CD8-positive, alpha-beta memory T cell (primary cell): ENCODE data around the gene CRABP2. TPM values are rescaled to one million over a fixed set of nuclear protein-coding genes. Genes with fewer than 3 reads are reported as not detected.
A peak's percentile ranks its signal among the peaks of the same experiment; 100 is the strongest.

ENCODE experiments used
- CTCF ChIA-PET: fragments of 350-600 bp; sonication (Branson Sonifier 250); formaldehyde crosslinking; loops from one replicate; lab custom pipeline; 2021; ENCODE audit warnings: antibody characterized with exemption; lab: Charles Lee
- POLR2A ChIA-PET: fragments of 350-600 bp; sonication (Branson Sonifier 250); formaldehyde crosslinking; loops from one replicate; lab custom pipeline; 2021; ENCODE audit warnings: antibody characterized with exemption; lab: Charles Lee
- DNase-seq, 5 donors: peaks; one replicate each; pipeline versions ENCODE4 v3.0.0 to v3.0.0-alpha.2; 2020 to 2022; ENCODE audit warnings: mixed read lengths in 1 of 5
- H3K27ac ChIP-seq: one replicate; pipeline ENCODE4 v1.7.0; 2013; ENCODE audit warnings: low read depth, mild to moderate bottlenecking, low read length, moderate library complexity
- H3K27me3 ChIP-seq: 2 replicates; pipeline ENCODE4 v1.7.0; 2013; ENCODE audit warnings: low read length, mild to moderate bottlenecking; ENCODE audit not compliant: insufficient read depth, poor library complexity, severe bottlenecking
- H3K36me3 ChIP-seq: 2 replicates; pipeline ENCODE4 v1.7.0; 2013; ENCODE audit warnings: mild to moderate bottlenecking, low read length, moderate library complexity; ENCODE audit not compliant: insufficient read depth
- H3K4me1 ChIP-seq: 2 replicates; pipeline ENCODE4 v1.7.0; 2013; ENCODE audit warnings: mild to moderate bottlenecking, low read length, moderate library complexity; ENCODE audit not compliant: insufficient read depth
- H3K4me3 ChIP-seq: 2 replicates; pipeline ENCODE4 v1.7.0; 2013; ENCODE audit warnings: mild to moderate bottlenecking, low read length
- H3K9me3 ChIP-seq: 2 replicates; pipeline ENCODE4 v1.7.0; 2013; ENCODE audit warnings: mild to moderate bottlenecking, low read length
- H3K27ac Mint-ChIP-seq, 8 donors: one replicate each; pipeline ENCODE4 v1.8.0; 2020 to 2021; ENCODE audit warnings: mixed read lengths in 8 of 8, mild to moderate bottlenecking in 6 of 8, inconsistent platforms in 3 of 8, moderate library complexity in 3 of 8
- H3K27me3 Mint-ChIP-seq, 2 donors: one replicate each; pipeline ENCODE4 v1.8.0; 2020 to 2021; ENCODE audit warnings: mixed read lengths in 2 of 2, mild to moderate bottlenecking in 1 of 2, moderate library complexity in 1 of 2
- H3K36me3 Mint-ChIP-seq, 3 donors: one replicate each; pipeline ENCODE4 v1.8.0; 2020 to 2021; ENCODE audit warnings: mixed read lengths in 3 of 3, inconsistent platforms in 1 of 3, mild to moderate bottlenecking in 1 of 3
- H3K4me1 Mint-ChIP-seq, 3 donors: one replicate each; pipeline ENCODE4 v1.8.0; 2020 to 2021; ENCODE audit warnings: mixed read lengths in 3 of 3, inconsistent platforms in 1 of 3, mild to moderate bottlenecking in 1 of 3
- H3K4me3 Mint-ChIP-seq, 7 donors: one replicate each; pipeline ENCODE4 v1.8.0; 2020 to 2021; ENCODE audit warnings: mixed read lengths in 7 of 7, mild to moderate bottlenecking in 6 of 7, moderate library complexity in 4 of 7, inconsistent platforms in 2 of 7
- H3K9me3 Mint-ChIP-seq, 5 donors: one replicate each; pipeline ENCODE4 v1.8.0; 2020 to 2022; ENCODE audit warnings: mixed read lengths in 5 of 5, mild to moderate bottlenecking in 3 of 5, moderate library complexity in 2 of 5, inconsistent platforms in 1 of 5
- polyA plus RNA-seq: library from polyadenylated mRNA; unstranded; fragments of 300-500 nt; fragmentation: Illumina TruSeq; gene quantifications from one replicate; pipeline ENCODE4 v1.2.3, GENCODE V29; 2021
- total RNA-seq, 2 experiments: library from RNA; stranded (reverse); gene quantifications; one replicate each; pipeline ENCODE4 v1.2.3, GENCODE V29; 2021

CRABP2 gene
- total and polyA plus RNA-seq, 3 experiments from 2014 or later = 0.66 to 0.71 TPM; not detected in 1

- H3K9me3 ChIP-seq = no peaks in the 10 kb centered on the region
- Mint-ChIP-seq H3K4me3 (no peak overlapping the region), H3K27ac (peak overlapping the region in 1 of 8 donors; percentile 29), H3K27me3 (peaks cover 0 to 1% of the 10 kb centered on the region in 2 donors), H3K36me3 (peaks cover 0 to 50% (median 11%) of the 10 kb centered on the region in 3 donors), H3K9me3 (no peaks in the 10 kb centered on the region), H3K4me1 (peaks cover 2 to 15% (median 3%) of the 10 kb centered on the region in 3 donors)
- H3K4me3 ChIP-seq = no peak overlapping the region
- no peaks in the 10 kb centered on the region for H3K27me3 ChIP-seq
- ChIA-PET CTCF (interaction anchor here (1.3 to 8.0 kb wide), 2 partner anchors 10 to 28 kb away, joined by 6 to 52 read pairs; partner anchors contain the start of genes ISG20L2 and METTL25B), POLR2A (no interaction called here)
- H3K36me3 ChIP-seq = peaks cover 23% of the 10 kb centered on the region
- no peak for DNase-seq
- H3K27ac ChIP-seq = no peak overlapping the region
- H3K4me1 ChIP-seq = no peaks in the 10 kb centered on the region
These were observed 12.0 kb upstream of the CRABP2 start for GRCh38 chr1:156717351-156717750.

GRCh38 chr1:156714830-156715229, 9.4 kb upstream of the CRABP2 start:
- Mint-ChIP-seq H3K9me3 (no peaks in the 10 kb centered on the region), H3K27me3 (peaks cover 0 to 1% of the 10 kb centered on the region in 2 donors), H3K27ac (peak overlapping the region in 1 of 8 donors; percentile 13), H3K4me3 (no peak overlapping the region), H3K36me3 (peaks cover 0 to 29% (median 10%) of the 10 kb centered on the region in 3 donors), H3K4me1 (peaks cover 0 to 15% (median 2%) of the 10 kb centered on the region in 3 donors)
- peaks cover 7% of the 10 kb centered on the region for H3K36me3 ChIP-seq
- no peaks in the 10 kb centered on the region for H3K27me3 ChIP-seq
- no peak for DNase-seq
- no peak overlapping the region for H3K27ac ChIP-seq
- H3K4me1 ChIP-seq = no peaks in the 10 kb centered on the region
- no peak overlapping the region for H3K4me3 ChIP-seq
- CTCF ChIA-PET = interaction anchor here (1.1 to 8.0 kb wide), 7 partner anchors 8 to 146 kb away, joined by 3 to 52 read pairs (median 6); partner anchors contain the start of genes CRABP2, ISG20L2, METTL25B and NTRK1
- POLR2A ChIA-PET = no interaction called here
- H3K9me3 ChIP-seq = no peaks in the 10 kb centered on the region

- Mint-ChIP-seq H3K4me1 (peaks cover 2 to 15% (median 4%) of the 10 kb centered on the region in 3 donors), H3K27me3 (peaks cover 0 to 4% of the 10 kb centered on the region in 2 donors), H3K4me3 (no peak overlapping the region), H3K27ac (peak overlapping the region in 1 of 8 donors; percentile 85), H3K36me3 (peaks cover 0 to 18% (median 10%) of the 10 kb centered on the region in 3 donors), H3K9me3 (no peaks in the 10 kb centered on the region)
- CTCF ChIA-PET = interaction anchor here (8.0 kb wide), 1 partner anchor 14 kb away, joined by 52 read pairs; the partner anchor contains the start of genes ISG20L2 and METTL25B
- H3K27me3 ChIP-seq = no peaks in the 10 kb centered on the region
- H3K9me3 ChIP-seq = no peaks in the 10 kb centered on the region
- H3K27ac ChIP-seq = no peak overlapping the region
- no peak overlapping the region for H3K4me3 ChIP-seq
- DNase-seq = no peak
- POLR2A ChIA-PET = no interaction called here
- H3K4me1 ChIP-seq = no peaks in the 10 kb centered on the region
- H3K36me3 ChIP-seq = no peaks in the 10 kb centered on the region
These were observed 7.2 kb upstream of the CRABP2 start for GRCh38 chr1:156712626-156713025.

DNA sequence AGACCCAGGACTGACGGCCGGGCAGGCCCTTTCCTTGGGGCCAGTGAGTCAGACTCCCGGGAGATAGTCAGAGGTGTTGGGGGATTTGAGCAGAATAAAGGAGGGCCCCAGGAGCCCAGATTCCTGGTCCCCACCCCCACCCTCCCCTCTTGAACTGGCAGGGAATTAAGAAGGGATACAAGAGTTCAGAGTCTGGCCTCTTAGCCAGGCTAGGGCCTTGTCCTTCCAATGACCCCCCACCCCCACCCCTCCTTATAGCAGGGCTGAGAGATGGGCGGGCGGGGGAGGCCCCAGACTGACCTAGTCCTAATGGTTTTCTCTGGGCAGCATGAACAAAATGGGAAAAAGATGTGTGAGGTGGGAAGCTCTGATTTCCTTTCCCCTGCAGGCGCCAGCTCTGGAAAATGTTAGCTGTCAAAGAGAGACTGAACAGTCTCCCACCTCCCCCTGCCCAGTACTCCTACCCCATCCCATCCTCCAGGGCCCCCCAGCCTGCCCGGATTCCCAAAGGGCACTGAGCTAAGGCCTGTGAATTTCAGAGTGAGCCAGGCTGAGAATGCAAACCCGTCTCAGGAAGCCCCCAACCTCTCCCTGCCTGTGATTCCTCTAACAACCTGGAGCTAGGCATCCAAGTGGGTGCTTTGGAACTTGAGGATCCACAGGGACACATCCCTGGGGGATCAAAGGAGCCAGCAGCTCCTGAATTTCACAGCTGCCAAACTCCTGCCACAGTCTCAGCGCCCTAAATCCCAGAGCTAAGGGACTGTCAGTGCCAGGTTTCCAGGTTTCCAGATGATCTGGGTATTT, 5.8 kb upstream of the CRABP2 start:
- peaks cover 0 to 2% of the 10 kb centered on the region in 2 donors for H3K27me3 Mint-ChIP-seq
- H3K27ac Mint-ChIP-seq = peak overlapping the region in 1 of 8 donors; percentile 73
- H3K36me3 Mint-ChIP-seq = peaks cover 0 to 11% (median 10%) of the 10 kb centered on the region in 3 donors
- H3K9me3 ChIP-seq = no peaks in the 10 kb centered on the region
- CTCF ChIA-PET = interaction anchor here (1.0 to 8.0 kb wide), 5 partner anchors 16 to 179 kb away, joined by 3 to 52 read pairs (median 3); partner anchors contain the start of genes ISG20L2 and METTL25B
- no peak overlapping the region for H3K27ac ChIP-seq
- no peak overlapping the region for H3K4me3 ChIP-seq
- DNase-seq = no peak
- peaks cover 10% of the 10 kb centered on the region for H3K4me1 ChIP-seq
- H3K4me3 Mint-ChIP-seq = no peak overlapping the region
- POLR2A ChIA-PET = no interaction called here
- no peaks in the 10 kb centered on the region for H3K36me3 ChIP-seq
- no peaks in the 10 kb centered on the region for H3K9me3 Mint-ChIP-seq
- peaks cover 9 to 24% (median 14%) of the 10 kb centered on the region in 3 donors for H3K4me1 Mint-ChIP-seq
- H3K27me3 ChIP-seq = no peaks in the 10 kb centered on the region

DNA sequence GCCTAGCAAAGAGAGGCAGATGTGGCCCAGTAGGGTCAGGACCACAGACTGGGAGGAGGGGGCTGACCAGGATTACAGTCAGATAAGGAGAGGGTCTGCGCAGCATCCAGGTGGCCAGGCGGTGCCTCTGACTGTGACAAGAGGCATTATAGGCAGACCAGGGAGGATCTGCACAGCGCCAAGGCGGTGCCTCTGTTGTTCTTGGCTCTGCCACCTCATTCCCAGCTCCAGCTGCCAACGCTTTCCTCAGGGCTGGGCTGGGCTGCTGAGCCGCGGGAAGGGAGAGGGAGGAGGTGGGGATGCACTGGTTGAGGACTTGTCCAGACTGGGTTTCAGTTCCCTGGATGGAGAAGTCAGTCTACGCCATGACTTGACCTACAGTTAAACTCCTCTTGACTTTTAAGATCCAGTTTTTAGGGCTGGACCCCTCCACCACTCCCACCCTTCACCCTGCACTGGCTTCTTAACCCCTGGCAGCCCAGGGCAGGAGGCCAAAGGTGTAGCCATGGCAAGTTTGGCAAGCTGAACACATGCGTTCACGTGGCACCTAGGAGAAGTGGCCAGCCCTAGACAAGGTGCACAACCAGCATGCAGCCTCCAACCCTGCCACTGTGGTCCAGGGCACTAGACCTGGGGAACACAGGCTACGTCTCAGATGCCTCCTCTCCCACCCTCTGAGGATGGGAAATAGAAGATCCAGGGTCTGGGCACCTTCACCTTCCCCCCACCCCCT, 4.5 kb upstream of the CRABP2 start:
- ChIA-PET CTCF (interaction anchor here (1.2 to 8.0 kb wide), 2 partner anchors 17 to 150 kb away, joined by 3 to 52 read pairs; partner anchors contain the start of genes ISG20L2 and METTL25B), POLR2A (interaction anchor here (0.6 kb wide), 1 partner anchor 23 kb away, joined by 6 read pairs; no protein-coding TSS in a partner anchor)
- H3K27ac ChIP-seq = no peak overlapping the region
- no peaks in the 10 kb centered on the region for H3K9me3 Mint-ChIP-seq
- peaks cover 17 to 27% (median 18%) of the 10 kb centered on the region in 3 donors for H3K4me1 Mint-ChIP-seq
- peaks cover 0 to 2% of the 10 kb centered on the region in 2 donors for H3K27me3 Mint-ChIP-seq
- H3K36me3 ChIP-seq = no peaks in the 10 kb centered on the region
- peak overlapping the region in 1 of 7 donors; percentile 26 for H3K4me3 Mint-ChIP-seq
- H3K4me1 ChIP-seq = peaks cover 23% of the 10 kb centered on the region
- H3K27ac Mint-ChIP-seq = peak overlapping the region in 1 of 8 donors; percentile 42
- no peaks in the 10 kb centered on the region for H3K9me3 ChIP-seq
- no peak for DNase-seq
- no peak overlapping the region for H3K4me3 ChIP-seq
- H3K36me3 Mint-ChIP-seq = peaks cover 0 to 3% (median 1%) of the 10 kb centered on the region in 3 donors
- no peaks in the 10 kb centered on the region for H3K27me3 ChIP-seq

DNA sequence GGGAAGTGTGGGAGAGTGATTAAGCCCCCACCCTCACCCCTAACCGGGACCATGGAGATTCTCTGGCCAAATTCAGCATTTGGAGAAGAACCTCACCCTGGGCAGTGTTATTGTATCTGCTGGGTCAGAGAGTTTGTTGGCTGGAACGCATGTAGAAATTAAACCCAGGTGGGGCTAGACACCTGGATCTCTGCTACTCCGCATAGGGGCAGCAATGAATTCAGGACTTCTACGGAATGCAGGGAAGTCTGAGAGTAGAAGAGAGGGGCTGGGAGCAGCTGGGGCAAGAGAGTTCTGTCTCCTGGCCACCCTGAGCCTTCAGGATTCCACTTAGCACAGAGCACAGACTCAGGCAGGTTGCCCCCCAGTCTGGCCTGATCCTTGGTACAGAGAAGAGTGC, 3.6 kb upstream of the CRABP2 start:
- Histone ChIP-seq H3K36me3 (no peaks in the 10 kb centered on the region), H3K27me3 (peaks cover 7% of the 10 kb centered on the region), H3K27ac (no peak overlapping the region), H3K4me3 (no peak overlapping the region), H3K9me3 (no peaks in the 10 kb centered on the region), H3K4me1 (peaks cover 30% of the 10 kb centered on the region)
- CTCF ChIA-PET = interaction anchor here (9.1 kb wide), 2 partner anchors 18 to 19 kb away, joined by 86 to 120 read pairs; partner anchors contain the start of genes ISG20L2 and METTL25B
- H3K4me1 Mint-ChIP-seq = peaks cover 22 to 36% (median 25%) of the 10 kb centered on the region in 3 donors
- peaks cover 5% of the 10 kb centered on the region in 2 donors for H3K27me3 Mint-ChIP-seq
- H3K27ac Mint-ChIP-seq = peak overlapping the region in 5 of 8 donors; percentile 25 to 71 (median 63)
- no peak for DNase-seq
- H3K36me3 Mint-ChIP-seq = no peaks in the 10 kb centered on the region
- H3K9me3 Mint-ChIP-seq = no peaks in the 10 kb centered on the region
- peak overlapping the region in 1 of 7 donors; percentile 72 for H3K4me3 Mint-ChIP-seq
- POLR2A ChIA-PET = no interaction called here

DNA sequence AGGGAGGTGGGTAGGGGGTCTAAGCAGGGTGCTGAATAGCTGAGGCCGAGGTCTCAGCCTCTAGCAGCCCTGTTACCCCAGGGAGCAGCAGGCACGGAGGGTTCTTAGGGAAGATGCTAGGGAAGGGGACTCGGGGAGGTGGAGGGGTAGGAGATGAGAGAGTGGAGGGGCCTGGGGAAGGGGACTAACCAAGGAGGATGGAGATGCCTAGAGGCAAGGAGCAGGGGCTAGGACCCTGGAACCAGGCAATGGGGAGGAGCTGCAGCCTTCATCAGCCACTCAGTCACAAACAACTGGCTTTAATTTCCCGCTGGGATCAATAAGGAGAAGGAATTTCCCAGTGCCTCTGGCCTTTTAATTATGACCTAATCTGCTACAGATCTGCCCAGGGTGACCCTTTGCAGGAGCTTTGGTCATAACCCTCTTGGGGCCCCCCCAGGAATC, 2.9 kb upstream of the CRABP2 start:
- ChIA-PET POLR2A (interaction anchor here (0.6 kb wide), 1 partner anchor 11 kb away, joined by 3 read pairs; no protein-coding TSS in a partner anchor), CTCF (interaction anchor here (0.7 to 9.1 kb wide), 5 partner anchors 11 to 49 kb away, joined by 3 to 120 read pairs (median 5); partner anchors contain the start of genes ISG20L2 and METTL25B)
- H3K9me3 Mint-ChIP-seq = no peaks in the 10 kb centered on the region
- Histone ChIP-seq H3K9me3 (no peaks in the 10 kb centered on the region), H3K27me3 (peaks cover 9% of the 10 kb centered on the region), H3K4me3 (no peak overlapping the region), H3K27ac (no peak overlapping the region), H3K36me3 (no peaks in the 10 kb centered on the region), H3K4me1 (peaks cover 30% of the 10 kb centered on the region)
- peak overlapping the region in 1 of 7 donors; percentile 72 for H3K4me3 Mint-ChIP-seq
- H3K4me1 Mint-ChIP-seq = peaks cover 22 to 38% (median 26%) of the 10 kb centered on the region in 3 donors
- H3K27me3 Mint-ChIP-seq = peaks cover 5 to 6% of the 10 kb centered on the region in 2 donors
- no peaks in the 10 kb centered on the region for H3K36me3 Mint-ChIP-seq
- H3K27ac Mint-ChIP-seq = peak overlapping the region in 4 of 8 donors; percentile 20 to 93 (median 50)
- no peak for DNase-seq
